Thyroid gland (tissue), 4 donors: ENCODE measurements around the gene TFDP2.

Experiments
- CTCF ChIP-seq, 6 experiments: fragments of 200-600 bp in 3 of 6; fragments of 450-650 bp in 3 of 6; sonication (generic) in 3 of 6; IDR thresholded peaks; one replicate each; pipeline ENCODE4 v1.5.1; 2016 to 2019; ENCODE audit warnings: antibody characterized with exemption in 6 of 6, mild to moderate bottlenecking in 2 of 6, inconsistent platforms in 1 of 6, moderate library complexity in 1 of 6
- POLR2A ChIP-seq, 2 donors: fragments of 450-650 bp; IDR thresholded peaks; one replicate each; pipeline ENCODE4 v1.6.1; 2017; ENCODE audit warnings: antibody characterized with exemption in 2 of 2, mild to moderate bottlenecking in 2 of 2, moderate library complexity in 1 of 2

DNA sequence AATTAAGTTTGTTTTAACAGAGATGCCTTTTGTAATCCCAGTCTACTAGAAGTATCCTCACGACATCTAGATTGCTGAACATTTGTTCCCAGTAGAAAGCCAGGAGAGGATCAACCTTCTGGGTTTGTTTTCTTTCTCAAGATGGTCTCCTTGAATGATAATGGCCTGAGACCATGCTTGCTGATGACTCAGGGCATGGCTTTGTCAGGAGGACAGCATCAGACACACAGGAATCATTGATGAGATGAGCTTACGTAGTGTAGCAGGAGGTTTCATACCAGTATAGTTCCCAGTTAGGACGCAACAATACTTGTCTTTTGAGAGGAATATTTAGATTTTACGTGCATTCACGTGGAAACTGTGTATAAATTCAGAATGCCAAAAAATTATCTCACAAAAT is 234.3 kb downstream of the TFDP2 start:
- TF ChIP-seq CTCF (IDR thresholded peaks at IDR 0.05), result no peak
- no peak for TF ChIP-seq POLR2A (IDR thresholded peaks at IDR 0.05)
